Psoas muscle (tissue), 8 donors: ENCODE measurements around the gene PANK3. TPM values are rescaled to one million over a fixed set of nuclear protein-coding genes. Genes with fewer than 3 reads are reported as not detected.
A peak's percentile ranks its signal among the peaks of the same experiment; 100 is the strongest.
"Not testable (repeated sequence)": the region's sequence is repeated elsewhere in the genome, so short reads cannot be mapped to it uniquely, and the experiment has no call there.

ENCODE experiments used
- ATAC-seq, 4 donors: fragments of 200-7000 bp; cut with Tn5 transposase; one replicate each; pipeline ENCODE4 v1.9.1; 2020; ENCODE audit warnings: moderate library complexity in 3 of 4, mild to moderate bottlenecking in 2 of 4
- DNase-seq, 2 donors: peaks; one replicate each; pipeline ENCODE4 v3.0.0-alpha.2; 2020
- H3K27ac ChIP-seq: fragments of 200-600 bp; one replicate; pipeline ENCODE4 v1.8.0; 2022
- H3K27me3 ChIP-seq, 3 donors: fragments of 200-600 bp in 1 of 3; one replicate each; pipeline versions ENCODE4 v1.6.1 to v1.8.0; 2013 to 2022; ENCODE audit warnings: low read length in 2 of 3, mild to moderate bottlenecking in 2 of 3, moderate library complexity in 1 of 3; ENCODE audit not compliant: insufficient read depth in 3 of 3
- H3K36me3 ChIP-seq, 2 donors: fragments of 200-600 bp in 1 of 2; one replicate each; pipeline versions ENCODE4 v1.6.1 to v1.8.0; 2013 to 2022; ENCODE audit warnings: low read depth in 1 of 2, mild to moderate bottlenecking in 1 of 2, moderate library complexity in 1 of 2; ENCODE audit not compliant: insufficient read depth in 1 of 2
- H3K4me1 ChIP-seq: fragments of 200-600 bp; one replicate; pipeline ENCODE4 v1.8.0; 2022
- H3K4me3 ChIP-seq: fragments of 200-600 bp; one replicate; pipeline ENCODE4 v1.8.0; 2022; ENCODE audit warnings: mild to moderate bottlenecking
- H3K9me3 ChIP-seq: fragments of 200-600 bp; one replicate; pipeline ENCODE4 v1.8.0; 2022
- WGBS, 3 donors: extraction: QIAGEN DNeasy Blood & Tissue Kit; methylation state at CpG; one replicate each; pipeline versions ENCODE4 v1.1.6 to v1.1.7; 2013; 5-methylcytosine and 5-hydroxymethylcytosine counted together
- intact Hi-C, 2 donors: fragments of 100-400 bp; cut with DNase I; formaldehyde crosslinking; loops; one replicate each; pipeline versions ENCODE4 v1.11.0 to v1.14.2; 2022
- polyA plus RNA-seq, 3 donors: library from polyadenylated mRNA; stranded (reverse); fragments of 200-250 nt; gene quantifications; one replicate each; pipeline ENCODE4 v1.2.3, GENCODE V29; 2013
- total RNA-seq, 4 donors: library from RNA; stranded (reverse); fragmentation: NEBNext Ultra II Directional in 2 of 4; extraction: Animal tissue kit (Norgen Biotek cat#: 25700) in 2 of 4; gene quantifications; one replicate each; pipeline versions ENCODE4 v1.2.1 to v1.2.4, GENCODE V29; 2021 to 2023
- TF ChIP-seq, protein P1 (sequence below): fragments of 200-600 bp; IDR thresholded peaks from one replicate; pipeline ENCODE4 v1.8.0; 2022; ENCODE audit warnings: antibody characterized with exemption
- donor health status: healthy with polysubstance abuse.
- donor health status: DM: no; HTN: no; CAD: no; lungs with moderate emphysema.
- donor health status: Bipolar disorder and iron deficiency.
- donor health status: healthy.
- donor health status: DM: yes; HTN: yes; CAD: no.
- donor health status: DM: no; HTN: no; CAD: no.
- donor health status: DM: no; HTN: no; CAD: no.
- donor health status: DM: yes; HTN: yes; CAD: no.

Gene PANK3
- total and polyA plus RNA-seq, 7 donors, result 5.6 to 30.7 (median 26.8) TPM

GRCh38 chr5:168552146-168552545 is 27.0 kb downstream of the PANK3 start:
- TF ChIP-seq, protein P1, sequence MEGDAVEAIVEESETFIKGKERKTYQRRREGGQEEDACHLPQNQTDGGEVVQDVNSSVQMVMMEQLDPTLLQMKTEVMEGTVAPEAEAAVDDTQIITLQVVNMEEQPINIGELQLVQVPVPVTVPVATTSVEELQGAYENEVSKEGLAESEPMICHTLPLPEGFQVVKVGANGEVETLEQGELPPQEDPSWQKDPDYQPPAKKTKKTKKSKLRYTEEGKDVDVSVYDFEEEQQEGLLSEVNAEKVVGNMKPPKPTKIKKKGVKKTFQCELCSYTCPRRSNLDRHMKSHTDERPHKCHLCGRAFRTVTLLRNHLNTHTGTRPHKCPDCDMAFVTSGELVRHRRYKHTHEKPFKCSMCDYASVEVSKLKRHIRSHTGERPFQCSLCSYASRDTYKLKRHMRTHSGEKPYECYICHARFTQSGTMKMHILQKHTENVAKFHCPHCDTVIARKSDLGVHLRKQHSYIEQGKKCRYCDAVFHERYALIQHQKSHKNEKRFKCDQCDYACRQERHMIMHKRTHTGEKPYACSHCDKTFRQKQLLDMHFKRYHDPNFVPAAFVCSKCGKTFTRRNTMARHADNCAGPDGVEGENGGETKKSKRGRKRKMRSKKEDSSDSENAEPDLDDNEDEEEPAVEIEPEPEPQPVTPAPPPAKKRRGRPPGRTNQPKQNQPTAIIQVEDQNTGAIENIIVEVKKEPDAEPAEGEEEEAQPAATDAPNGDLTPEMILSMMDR, result no peak
- Histone ChIP-seq H3K9me3 (no peaks in the 10 kb centered on the region), H3K27ac (peak overlapping the region; percentile 53), H3K36me3 (peaks cover 8 to 32% of the 10 kb centered on the region in 2 donors), H3K4me3 (no peak overlapping the region), H3K4me1 (peaks cover 12% of the 10 kb centered on the region), H3K27me3 (no peaks in the 10 kb centered on the region)
- intact Hi-C loops, result no loop called here
- no peak for DNase-seq
- ATAC-seq, result peak; percentile 74 to 91 (median 82)
- 17 to 41% (median 20%) methylated on average over 1 of the region's 1 CpG for WGBS, 3 donors

DNA sequence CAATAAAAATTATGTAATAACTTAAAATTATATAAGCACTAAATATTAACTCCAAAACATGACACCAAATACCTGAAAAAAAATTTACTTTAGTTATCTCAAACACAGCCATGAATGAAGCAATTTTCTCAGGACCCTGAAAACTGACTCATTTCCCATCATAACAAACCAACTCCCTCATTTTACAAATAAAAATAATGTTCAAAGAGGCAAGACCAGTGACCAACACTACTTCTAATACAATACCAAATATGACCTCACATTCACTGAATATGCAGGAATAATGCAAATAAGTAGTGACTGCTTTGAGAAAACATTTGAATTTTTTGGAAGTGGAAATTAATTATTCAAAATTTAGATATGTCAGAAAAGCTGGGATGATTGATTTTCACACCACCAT is 28.5 kb downstream of the PANK3 start:
- Histone ChIP-seq H3K4me1 (peaks cover 12% of the 10 kb centered on the region), H3K4me3 (no peak overlapping the region), H3K36me3 (peaks cover 8 to 18% of the 10 kb centered on the region in 2 donors), H3K27ac (no peak overlapping the region), H3K9me3 (no peaks in the 10 kb centered on the region), H3K27me3 (no peaks in the 10 kb centered on the region)
- intact Hi-C loops, result no loop called here
- ATAC-seq, result no peak
- TF ChIP-seq, protein P1, result no peak
- DNase-seq, result no peak

DNA sequence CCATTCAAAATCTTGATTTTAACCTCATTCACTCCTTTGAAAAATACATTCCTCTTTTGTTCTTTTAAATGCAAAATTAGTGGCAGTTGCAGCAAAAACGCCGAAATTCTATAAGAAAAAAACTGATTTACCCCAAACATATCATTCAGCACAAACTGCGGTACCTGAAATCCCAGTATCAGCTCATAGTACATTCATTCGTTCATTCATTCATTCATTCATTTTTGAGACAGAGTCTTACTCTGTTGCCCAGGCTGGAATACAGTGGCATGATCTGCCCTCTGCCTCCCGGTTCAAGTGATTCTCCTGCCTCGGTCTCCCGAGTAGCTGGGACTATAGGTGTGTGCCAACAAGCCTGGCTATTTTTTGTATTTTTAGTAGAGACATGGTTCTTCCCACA is 29.6 kb downstream of the PANK3 start:
- intact Hi-C loops, result no loop called here
- H3K9me3 ChIP-seq, result no peaks in the 10 kb centered on the region
- no peak for ATAC-seq
- H3K27ac ChIP-seq, result no peak overlapping the region
- TF ChIP-seq, protein P1, result no peak
- WGBS, 3 donors, result 95 to 96% (median 96%) methylated on average over 7 of the region's 7 CpGs
- no peaks in the 10 kb centered on the region for H3K27me3 ChIP-seq
- H3K4me1 ChIP-seq, result peaks cover 12% of the 10 kb centered on the region
- no peak for DNase-seq
- no peak overlapping the region for H3K4me3 ChIP-seq
- H3K36me3 ChIP-seq, result peaks cover 8 to 13% of the 10 kb centered on the region in 2 donors

DNA sequence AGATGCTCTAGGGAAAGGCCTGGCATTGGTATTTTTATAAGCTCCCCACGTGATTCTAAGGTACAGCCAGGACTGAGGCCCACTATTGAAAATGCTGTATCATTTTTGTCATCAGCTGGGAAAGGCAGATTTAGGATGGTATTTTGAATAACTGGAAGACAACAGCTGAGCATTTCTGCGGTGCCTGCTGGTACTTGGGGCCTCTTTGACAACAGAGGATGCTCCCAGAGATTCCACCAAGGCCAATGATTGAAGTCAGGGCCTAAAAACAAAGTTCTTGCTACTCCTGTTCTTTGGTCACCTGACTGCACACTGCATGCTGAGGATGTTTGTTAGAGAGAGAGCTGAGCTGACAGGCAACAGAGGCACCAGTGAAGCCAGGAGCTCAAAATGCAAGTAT is 42.0 kb downstream of the PANK3 start:
- Histone ChIP-seq H3K36me3 (no peaks in the 10 kb centered on the region), H3K4me1 (no peaks in the 10 kb centered on the region), H3K9me3 (no peaks in the 10 kb centered on the region), H3K27me3 (peaks cover 0 to 11% (median 2%) of the 10 kb centered on the region in 3 donors), H3K27ac (no peak overlapping the region), H3K4me3 (no peak overlapping the region)
- 60 to 69% (median 65%) methylated on average over 2 of the region's 2 CpGs for WGBS, 3 donors
- ATAC-seq, result no peak
- intact Hi-C loops, result no loop called here
- TF ChIP-seq, protein P1, result no peak
- DNase-seq, result no peak

- H3K4me1 ChIP-seq, ATAC-seq, H3K27ac ChIP-seq, H3K36me3 ChIP-seq, intact Hi-C loops, H3K4me3 ChIP-seq, DNase-seq, H3K9me3 ChIP-seq: not testable (repeated sequence)
- H3K27me3 ChIP-seq, result peaks cover 2 to 36% (median 17%) of the 10 kb centered on the region in 3 donors
- 81 to 86% (median 83%) methylated on average over 7 of the region's 7 CpGs for WGBS, 3 donors
Observed at GRCh38 chr5:168534351-168534750, 44.8 kb downstream of the PANK3 start.
